HG03095 (cell line): ENCODE measurements around the gene RBM33.

Experiments
- ATAC-seq: cut with Tn5 transposase; IDR thresholded peaks from one replicate; pipeline ENCODE4 v1.9.1; 2021; ENCODE audit warnings: moderate library complexity; ENCODE audit not compliant: unreplicated experiment

RBM33 gene

DNA sequence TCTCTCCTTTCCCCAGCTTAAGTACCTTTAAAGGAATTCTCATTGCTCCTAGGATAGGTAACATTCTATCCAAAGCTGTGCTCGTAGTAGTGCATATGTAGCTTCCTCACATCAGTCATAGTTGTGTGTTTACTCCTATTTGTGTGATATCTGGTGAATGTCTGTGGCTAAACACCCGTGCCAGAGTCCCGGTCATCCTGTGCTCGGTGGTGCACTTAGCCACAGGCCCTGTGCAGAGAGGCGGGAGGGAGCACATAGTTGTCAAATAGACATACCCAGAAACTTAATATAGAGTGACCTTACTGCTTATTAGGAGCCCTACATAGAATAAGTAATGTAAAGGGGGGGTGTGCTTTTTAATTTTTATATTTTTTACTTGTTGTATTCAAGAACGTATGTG is 76.6 kb downstream of the RBM33 start:
- no peak for ATAC-seq

- peak; percentile 61 for ATAC-seq
Measured at GRCh38 chr7:155722118-155722517, 77.7 kb downstream of the RBM33 start.

GRCh38 chr7:155722936-155723335 is 78.5 kb downstream of the RBM33 start:
- ATAC-seq: no peak

GRCh38 chr7:155724327-155725005 is 80.0 kb downstream of the RBM33 start:
- peak; percentile 53 for ATAC-seq

DNA sequence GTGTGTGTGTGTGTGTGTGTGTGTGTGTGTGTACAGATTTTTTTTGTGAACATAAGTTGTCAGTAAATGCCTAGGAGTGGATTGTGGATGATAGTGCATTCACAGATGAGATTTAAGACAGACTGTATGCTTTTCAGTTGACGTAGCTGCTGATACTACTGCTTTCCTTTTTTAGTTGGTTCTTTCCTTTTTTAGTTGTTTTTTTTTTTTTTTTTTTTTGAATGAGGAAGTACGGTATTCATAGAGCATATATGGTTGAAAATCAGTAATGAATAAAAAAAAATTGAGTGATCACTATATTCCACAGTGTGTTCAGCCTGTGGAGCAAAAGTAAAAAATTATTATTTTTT is 80.5 kb downstream of the RBM33 start:
- ATAC-seq: no peak

DNA sequence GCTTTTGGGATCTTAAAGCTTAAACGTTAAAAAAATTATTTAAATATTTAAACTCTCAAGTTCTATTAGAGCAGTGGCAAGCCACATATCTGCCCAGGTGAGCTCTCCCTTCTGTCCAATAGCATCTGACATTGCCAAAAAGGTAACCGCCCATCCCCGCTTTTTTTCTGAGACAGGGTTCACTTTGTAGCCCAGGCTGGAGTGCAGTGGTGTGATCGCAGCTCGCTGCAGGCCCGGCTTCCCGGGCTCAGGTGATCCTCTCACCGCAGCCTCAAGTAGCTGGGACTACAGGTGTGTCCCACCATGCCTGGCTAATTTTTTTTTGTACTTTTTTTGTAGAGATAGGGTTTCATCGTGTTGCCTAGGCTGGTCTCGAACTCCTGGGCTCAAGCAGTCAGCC is 83.2 kb downstream of the RBM33 start:
- no peak for ATAC-seq

- ATAC-seq: no peak
Measured at GRCh38 chr7:155728116-155728515, 83.7 kb downstream of the RBM33 start.

DNA sequence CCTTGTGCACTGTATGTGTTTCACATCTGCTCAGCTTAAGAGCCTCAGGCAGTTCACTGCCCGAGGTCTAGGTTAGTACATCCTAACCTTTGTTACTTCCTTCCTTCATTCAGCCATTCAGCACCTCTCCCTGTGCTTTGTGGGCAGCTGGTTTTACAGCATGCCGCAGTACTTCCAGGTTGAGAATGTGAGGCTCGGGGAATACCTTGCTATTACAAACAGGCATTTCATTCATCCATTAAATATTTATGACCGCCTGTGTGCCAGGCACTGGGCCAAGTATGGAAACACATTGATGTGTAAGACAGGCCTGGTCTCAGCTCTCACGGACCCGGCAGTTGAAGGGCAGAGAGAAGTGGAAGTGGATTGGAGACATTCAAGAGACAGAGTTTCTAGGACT is 85.4 kb downstream of the RBM33 start:
- ATAC-seq: no peak

DNA sequence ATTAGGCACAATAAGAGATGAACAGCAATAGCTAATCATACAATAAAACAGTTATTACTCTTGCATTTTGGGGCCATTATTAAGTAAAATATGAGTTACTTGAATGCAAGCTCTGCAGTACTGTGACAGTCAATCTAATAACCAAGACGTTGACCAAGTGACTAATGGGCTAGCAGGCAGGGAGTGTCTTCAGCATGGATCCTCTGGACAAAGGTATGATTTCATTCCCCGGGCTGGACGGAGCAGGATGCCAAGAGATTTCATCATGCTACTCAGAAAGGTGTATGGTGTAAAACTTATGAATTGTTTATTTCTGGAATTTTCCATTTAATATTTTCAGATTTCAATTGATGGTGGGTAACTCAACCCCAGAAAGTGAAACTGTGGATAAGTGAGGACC is 86.9 kb downstream of the RBM33 start:
- ATAC-seq: no peak

- no peak for ATAC-seq
Measured at GRCh38 chr7:155731871-155732270, 87.4 kb downstream of the RBM33 start.

DNA sequence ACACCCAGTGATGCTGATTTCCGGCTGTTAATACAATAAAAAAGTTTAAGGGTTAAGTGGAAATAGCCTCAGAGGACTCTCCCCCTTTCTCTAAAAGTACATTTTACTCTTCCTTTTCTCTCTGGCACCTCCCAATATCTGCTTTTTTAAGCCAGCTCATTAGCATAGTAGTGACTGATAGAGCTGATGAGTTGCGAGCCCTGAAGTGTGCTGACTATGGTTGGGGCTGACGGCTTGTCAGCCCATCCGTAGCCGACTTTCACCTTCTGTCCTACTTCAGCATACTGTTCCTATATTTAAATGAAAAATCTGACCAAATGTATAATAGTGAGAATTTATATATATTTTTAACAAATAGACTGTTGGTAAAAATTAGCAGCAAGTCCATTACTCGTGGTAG is 87.8 kb downstream of the RBM33 start:
- no peak for ATAC-seq

DNA sequence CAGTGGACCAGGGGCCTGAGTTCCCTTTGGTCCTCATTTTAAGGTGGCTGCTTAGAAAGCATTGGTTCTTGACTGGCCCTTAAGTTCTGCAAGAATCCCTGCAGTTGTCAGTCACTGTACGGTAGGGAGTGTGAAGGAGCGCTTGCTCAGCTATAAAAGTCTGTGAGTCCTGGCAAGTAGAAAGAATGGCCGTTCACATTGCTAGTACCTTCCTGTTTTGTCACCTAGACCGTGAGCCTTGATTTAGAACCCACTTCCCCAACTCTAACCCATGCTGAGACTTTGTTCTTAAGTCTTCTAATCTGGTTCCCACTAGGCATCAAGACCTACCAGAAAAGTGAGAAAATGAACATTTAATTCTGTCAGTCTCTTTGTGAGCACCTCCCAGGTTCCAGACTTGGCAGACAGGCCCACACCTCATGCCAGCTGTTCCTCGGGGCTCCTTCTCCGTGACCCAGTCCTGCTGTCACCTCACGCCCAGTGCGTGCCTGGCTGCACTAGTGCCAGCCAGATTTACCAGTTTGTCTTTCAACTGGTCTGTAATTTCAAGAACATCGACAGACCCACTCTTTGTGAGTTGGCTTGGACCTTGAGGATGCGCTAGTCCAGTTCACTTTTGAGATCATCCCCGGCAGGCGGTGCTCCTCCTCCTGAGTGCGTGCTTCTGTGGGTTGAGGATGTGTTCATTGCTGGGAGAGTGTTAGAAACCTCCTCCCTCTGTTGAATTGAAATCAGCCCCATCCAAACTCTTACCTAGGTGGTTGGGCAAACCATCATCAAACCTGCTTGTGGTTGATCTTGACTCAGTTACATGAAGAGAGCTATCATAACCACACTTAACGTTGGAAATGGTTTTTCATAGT is 89.4 kb downstream of the RBM33 start:
- no peak for ATAC-seq

DNA sequence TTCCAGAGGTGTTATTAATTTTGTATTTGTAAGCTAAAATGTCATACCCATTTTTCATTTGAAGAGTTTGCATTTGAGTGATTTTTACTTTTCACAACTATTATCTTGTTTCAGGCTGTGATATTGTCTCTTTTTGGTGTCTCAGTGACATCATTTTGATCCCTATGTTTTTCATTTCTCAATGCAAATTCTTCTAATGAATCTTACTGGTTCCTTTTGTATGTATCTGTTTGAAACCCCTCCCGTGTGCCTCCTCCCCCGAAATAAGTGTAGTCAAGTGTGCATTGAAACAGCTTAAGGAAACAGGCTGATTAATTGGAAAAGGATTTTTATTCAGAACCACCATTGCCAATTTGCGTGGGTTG is 90.0 kb downstream of the RBM33 start:
- no peak for ATAC-seq

GRCh38 chr7:155735442-155736115 is 91.1 kb downstream of the RBM33 start:
- no peak for ATAC-seq

DNA sequence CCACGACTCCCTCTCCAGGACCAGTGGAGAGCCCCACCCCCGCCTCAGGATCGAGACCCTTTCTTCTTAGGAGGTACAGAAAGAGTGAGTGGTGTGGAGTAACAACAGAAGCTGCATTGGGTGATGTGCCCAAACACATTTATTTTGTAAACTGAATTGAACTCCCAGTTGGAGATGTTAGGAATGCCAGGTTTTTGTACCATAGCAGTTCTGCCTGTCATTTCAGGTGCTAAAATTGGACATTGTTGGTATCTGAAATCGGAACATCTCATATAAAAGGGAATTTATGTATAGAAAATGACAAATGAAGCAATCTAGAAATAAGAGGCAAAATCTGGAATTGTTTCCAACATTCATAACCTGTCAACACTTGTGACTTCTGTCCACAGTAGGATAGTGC is 93.1 kb downstream of the RBM33 start:
- ATAC-seq: no peak

- ATAC-seq: no peak
Measured at GRCh38 chr7:155738104-155738503, 93.6 kb downstream of the RBM33 start.

- peak; percentile 44 for ATAC-seq
Measured at GRCh38 chr7:155738652-155739537, 94.4 kb downstream of the RBM33 start.

- no peak for ATAC-seq
Measured at GRCh38 chr7:155739538-155740143, 95.2 kb downstream of the RBM33 start.

DNA sequence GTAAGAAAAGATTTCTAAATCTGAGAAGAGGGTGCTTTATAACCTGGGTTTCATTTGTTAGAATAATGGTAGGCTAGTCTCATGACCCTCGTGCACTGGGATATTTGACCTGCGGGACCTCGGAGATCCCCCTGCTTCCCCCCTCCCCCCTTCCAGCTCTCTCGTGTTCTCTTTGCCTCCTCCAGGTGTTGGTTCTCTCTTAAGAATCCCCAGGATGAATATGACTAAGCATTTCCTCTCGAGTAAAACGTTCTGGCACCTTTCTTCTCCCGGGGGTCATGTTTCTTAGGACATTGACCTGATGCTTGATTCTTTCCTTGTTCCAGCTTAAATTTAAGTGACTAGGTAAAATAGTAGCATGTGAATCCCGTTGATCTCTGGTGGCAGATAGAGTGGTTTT is 96.6 kb downstream of the RBM33 start:
- ATAC-seq: peak; percentile 36

GRCh38 chr7:155741805-155742204 is 97.3 kb downstream of the RBM33 start:
- peak; percentile 53 for ATAC-seq

DNA sequence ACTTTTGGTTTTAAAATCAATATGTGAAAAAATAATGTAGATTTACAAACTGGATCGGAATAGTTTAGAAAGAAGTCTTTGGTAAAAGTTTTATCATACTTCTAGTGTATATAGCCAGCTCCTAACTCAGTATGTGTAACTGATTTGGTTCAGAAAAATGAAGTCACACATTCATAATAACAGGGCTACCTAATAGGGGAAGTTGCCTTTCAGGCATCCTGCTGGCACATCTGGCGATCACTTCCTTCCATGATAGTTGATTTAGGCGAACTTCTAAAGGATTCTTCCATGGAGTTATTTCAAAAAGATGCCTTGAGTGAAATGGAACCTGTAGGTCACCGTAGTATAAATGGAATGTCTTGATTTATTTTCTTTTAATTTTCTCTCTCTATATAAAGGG is 98.7 kb downstream of the RBM33 start:
- no peak for ATAC-seq
